GM23248 (cell line): ENCODE results near the gene SNUPN.

Experiments used
- EZH2 ChIP-seq: fragments of 200-600 bp; sonication (generic); IDR thresholded peaks from 2 replicates; pipeline ENCODE4 v1.6.1; 2018; ENCODE audit warnings: antibody characterized with exemption, mild to moderate bottlenecking; ENCODE audit not compliant: insufficient read depth, poor library complexity, severe bottlenecking
- EZH2phosphoT487 ChIP-seq: fragments of 200-600 bp; sonication (generic); IDR thresholded peaks from 2 replicates; pipeline ENCODE4 v1.6.1; 2018; ENCODE audit warnings: antibody characterized with exemption, moderate library complexity, mild to moderate bottlenecking, low read depth; ENCODE audit not compliant: insufficient read depth

GRCh38 chr15:75553659-75554058 lies 71.9 kb downstream of the SNUPN start:
- TF ChIP-seq EZH2phosphoT487 (no peak), EZH2 (no peak)
